RCC 7860 (cell line): ENCODE data around the gene PLCH1.
A peak's percentile ranks its signal among the peaks of the same experiment; 100 is the strongest.

ENCODE experiments used
- DNase-seq: peaks from one replicate; pipeline ENCODE4 v3.0.0-alpha.2; 2015; ENCODE audit warnings: low spot score
- FAIRE-seq: peaks from 2 replicates; lab custom pipeline; 2012; peaks lifted over from hg19 to GRCh38; lab: Jason Lieb, UNC

PLCH1 gene

GRCh38 chr3:155690921-155691320 is 54.0 kb downstream of the PLCH1 start:
- FAIRE-seq: no peak
- DNase-seq: no peak

GRCh38 chr3:155688481-155688880 is 56.4 kb downstream of the PLCH1 start:
- no peak for FAIRE-seq
- DNase-seq: no peak

GRCh38 chr3:155683344-155683720 is 61.5 kb downstream of the PLCH1 start:
- no peak for FAIRE-seq
- no peak for DNase-seq

GRCh38 chr3:155682426-155683343 is 62.2 kb downstream of the PLCH1 start:
- FAIRE-seq: no peak
- DNase-seq: no peak

- DNase-seq (no peak), FAIRE-seq (no peak)
Observed at GRCh38 chr3:155676252-155676981, 68.5 kb downstream of the PLCH1 start.

- FAIRE-seq: no peak
- no peak for DNase-seq
Observed at GRCh38 chr3:155675094-155675493, 69.8 kb downstream of the PLCH1 start.

- DNase-seq (no peak), FAIRE-seq (no peak)
Observed at GRCh38 chr3:155673421-155673820, 71.5 kb downstream of the PLCH1 start.

- DNase-seq: no peak
Observed at GRCh38 chr3:155670335-155670734, 74.5 kb downstream of the PLCH1 start.

GRCh38 chr3:155667988-155668387 is 76.9 kb downstream of the PLCH1 start:
- FAIRE-seq (no peak), DNase-seq (no peak)

More at GRCh38 chr3:155670335-155670734, 74.5 kb downstream of the PLCH1 start:
- FAIRE-seq: no peak

GRCh38 chr3:155664925-155665695 is 79.8 kb downstream of the PLCH1 start:
- DNase-seq (peak; percentile 57), FAIRE-seq (peak; percentile 92)

GRCh38 chr3:155663467-155664212 is 81.2 kb downstream of the PLCH1 start:
- no peak for DNase-seq

GRCh38 chr3:155661760-155662159 is 83.1 kb downstream of the PLCH1 start:
- FAIRE-seq: no peak
- DNase-seq: no peak

More at GRCh38 chr3:155663467-155664212, 81.2 kb downstream of the PLCH1 start:
- no peak for FAIRE-seq

GRCh38 chr3:155661042-155661441 is 83.8 kb downstream of the PLCH1 start:
- FAIRE-seq (no peak), DNase-seq (no peak)

GRCh38 chr3:155658671-155659261 is 86.1 kb downstream of the PLCH1 start:
- FAIRE-seq (no peak), DNase-seq (no peak)

GRCh38 chr3:155658006-155658405 is 86.9 kb downstream of the PLCH1 start:
- FAIRE-seq (no peak), DNase-seq (no peak)

GRCh38 chr3:155657161-155657560 is 87.7 kb downstream of the PLCH1 start:
- no peak for DNase-seq

GRCh38 chr3:155656466-155656865 is 88.4 kb downstream of the PLCH1 start:
- DNase-seq (no peak), FAIRE-seq (no peak)

More at GRCh38 chr3:155657161-155657560, 87.7 kb downstream of the PLCH1 start:
- FAIRE-seq: no peak

GRCh38 chr3:155651489-155652218 is 93.2 kb downstream of the PLCH1 start:
- FAIRE-seq: no peak
- DNase-seq: no peak

GRCh38 chr3:155648013-155648591 is 96.8 kb downstream of the PLCH1 start:
- FAIRE-seq: no peak

More at GRCh38 chr3:155648013-155648591, 96.8 kb downstream of the PLCH1 start:
- DNase-seq: no peak
